Activated CD8-positive, alpha-beta memory T cell treated with anti-CD3 and anti-CD28 coated beads for 4 hours (primary cell): ENCODE results near the gene EML3.

Experiments used
- DNase-seq, 2 donors: peaks; one replicate each; pipeline ENCODE4 v3.0.0-alpha.2; 2020; ENCODE audit warnings: low read depth in 2 of 2

EML3 gene

GRCh38 chr11:62553080-62553838 is 59.3 kb downstream of the EML3 start:
- no peak for DNase-seq

DNA sequence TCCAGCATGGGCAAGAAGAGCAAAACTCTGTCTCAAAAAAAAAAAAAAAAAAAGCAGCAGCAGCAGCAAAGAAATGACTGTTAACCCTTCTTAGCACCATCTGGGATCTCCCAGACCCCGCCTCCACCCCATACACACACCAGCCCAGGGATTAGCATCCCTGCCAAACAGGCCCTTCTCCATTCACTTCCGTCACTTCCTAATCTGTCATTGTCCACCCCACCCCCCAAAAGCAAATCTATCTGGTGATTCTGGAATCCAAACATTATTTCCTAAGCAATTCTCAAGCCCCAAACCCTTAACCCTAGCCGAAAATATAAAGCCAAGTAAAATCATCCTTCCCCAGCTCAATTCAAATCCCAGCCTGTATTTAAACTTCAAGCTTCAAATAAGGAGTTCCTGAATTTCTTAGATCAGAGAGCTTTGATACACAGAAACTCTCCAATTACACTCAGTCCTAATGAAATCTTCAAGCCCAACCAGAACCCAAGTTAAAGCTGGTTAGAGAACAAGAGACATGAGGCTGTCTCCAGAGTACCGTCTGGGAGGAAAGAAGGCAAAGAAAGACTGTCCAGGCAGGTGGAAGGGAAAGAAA is 60.0 kb downstream of the EML3 start:
- no peak for DNase-seq
